A549 (cell line): ENCODE data around the gene GNAT2.

ENCODE experiments used
- ATOH8 ChIP-seq: fragments of 250-450 bp; sonication (Bioruptor Pico); IDR thresholded peaks from 2 replicates; pipeline ENCODE4 v1.5.0; 2020; ENCODE audit warnings: low read depth, mild to moderate bottlenecking, moderate library complexity
- BHLHE40 ChIP-seq: IDR thresholded peaks from 2 replicates; pipeline ENCODE4 v1.6.1; 2012; ENCODE audit warnings: low read depth, low read length, inconsistent platforms
- CEBPB ChIP-seq, 2 experiments: fragments of >200 bp in 1 of 2; sonication (Bioruptor Twin) in 1 of 2; formaldehyde crosslinking in 1 of 2; IDR thresholded peaks; 2 replicates each; pipeline ENCODE4 v1.6.1; 2012 to 2016
- CTCF ChIP-seq: fragments of >200 bp; sonication (Bioruptor Twin); formaldehyde crosslinking; IDR thresholded peaks from 3 replicates; pipeline ENCODE4 v1.5.1; 2016
- ESRRA ChIP-seq: fragments of 150-350 bp; IDR thresholded peaks from 2 replicates; pipeline ENCODE4 v1.6.1; 2014; ENCODE audit warnings: mild to moderate bottlenecking, low read length, borderline replicate concordance
- POLR2A ChIP-seq: IDR thresholded peaks from 2 replicates; pipeline ENCODE4 v1.6.1; 2012; ENCODE audit warnings: mild to moderate bottlenecking, low read length
- ZFP36 ChIP-seq: fragments of 450-650 bp; IDR thresholded peaks from 2 replicates; pipeline ENCODE4 v1.6.1; 2014; ENCODE audit warnings: borderline replicate concordance; ENCODE audit not compliant: partially characterized antibody

- TF ChIP-seq ESRRA (no peak), CTCF (no peak), ZFP36 (no peak), POLR2A (no peak), ATOH8 (CRISPR knock-in tag) (no peak), BHLHE40 (no peak), CEBPB (IDR thresholded peaks at IDR 0.05) (no peak)
Observed at GRCh38 chr1:109567877-109568672, 51.3 kb downstream of the GNAT2 start.
